HG02623 (cell line): ENCODE results near the gene LUZP2.

Source experiments
- ATAC-seq: cut with Tn5 transposase; IDR thresholded peaks from one replicate; pipeline ENCODE4 v1.9.1; 2021; ENCODE audit warnings: moderate library complexity; ENCODE audit not compliant: unreplicated experiment

The LUZP2 gene

GRCh38 chr11:24628224-24628776 is 131.4 kb downstream of the LUZP2 start:
- no peak for ATAC-seq

GRCh38 chr11:24634606-24635160 is 137.8 kb downstream of the LUZP2 start:
- no peak for ATAC-seq

- no peak for ATAC-seq
Observed at GRCh38 chr11:24635588-24636290, 138.9 kb downstream of the LUZP2 start.

GRCh38 chr11:24636291-24636629 is 139.4 kb downstream of the LUZP2 start:
- no peak for ATAC-seq

- no peak for ATAC-seq
Observed at GRCh38 chr11:24637520-24637919, 140.7 kb downstream of the LUZP2 start.

- no peak for ATAC-seq
Observed at GRCh38 chr11:24642648-24643047, 145.8 kb downstream of the LUZP2 start.

GRCh38 chr11:24645563-24645962 is 148.7 kb downstream of the LUZP2 start:
- ATAC-seq, result no peak

GRCh38 chr11:24651873-24652272 is 155.0 kb downstream of the LUZP2 start:
- ATAC-seq, result no peak

GRCh38 chr11:24653901-24654300 is 157.0 kb downstream of the LUZP2 start:
- ATAC-seq, result no peak

- no peak for ATAC-seq
Observed at GRCh38 chr11:24661331-24661730, 164.5 kb downstream of the LUZP2 start.

- no peak for ATAC-seq
Observed at GRCh38 chr11:24664399-24664798, 167.5 kb downstream of the LUZP2 start.

- no peak for ATAC-seq
Observed at GRCh38 chr11:24667353-24667968, 170.6 kb downstream of the LUZP2 start.

- no peak for ATAC-seq
Observed at GRCh38 chr11:24678703-24679348, 182.0 kb downstream of the LUZP2 start.

- ATAC-seq, result no peak
Observed at GRCh38 chr11:24679821-24680351, 183.0 kb downstream of the LUZP2 start.

- ATAC-seq, result no peak
Observed at GRCh38 chr11:24683583-24683982, 186.7 kb downstream of the LUZP2 start.

GRCh38 chr11:24685821-24686220 is 189.0 kb downstream of the LUZP2 start:
- no peak for ATAC-seq

GRCh38 chr11:24687531-24688147 is 190.8 kb downstream of the LUZP2 start:
- ATAC-seq, result no peak

- ATAC-seq, result no peak
Observed at GRCh38 chr11:24688981-24689380, 192.1 kb downstream of the LUZP2 start.

GRCh38 chr11:24697522-24698111 is 200.8 kb downstream of the LUZP2 start:
- no peak for ATAC-seq

GRCh38 chr11:24704716-24705115 is 207.9 kb downstream of the LUZP2 start:
- no peak for ATAC-seq

GRCh38 chr11:24705474-24705873 is 208.6 kb downstream of the LUZP2 start:
- no peak for ATAC-seq
